Fibroblast of lung (primary cell): ENCODE data around the gene SEC14L5. TPM values are rescaled to one million over a fixed set of nuclear protein-coding genes. Genes with fewer than 3 reads are reported as not detected.

Source experiments
- DNase-seq, 2 donors: peaks; one replicate each; pipeline versions ENCODE4 v3.0.0 to v3.0.0-alpha.2; 2010; ENCODE audit warnings: low read depth in 2 of 2
- H2AFZ ChIP-seq: 2 replicates; pipeline ENCODE4 v1.5.1; 2012; ENCODE audit warnings: low read length, control low read depth, inconsistent platforms
- H3K27ac ChIP-seq: 2 replicates; pipeline ENCODE4 v1.5.1; 2011; ENCODE audit warnings: low read length, control low read depth; ENCODE audit not compliant: insufficient read depth
- H3K27me3 ChIP-seq: 2 replicates; pipeline ENCODE4 v1.5.1; 2011; ENCODE audit warnings: mild to moderate bottlenecking, low read length; ENCODE audit not compliant: control insufficient read depth, insufficient read depth
- H3K36me3 ChIP-seq: 2 replicates; pipeline ENCODE4 v1.5.1; 2011; ENCODE audit warnings: low read length; ENCODE audit not compliant: control insufficient read depth, insufficient read depth
- H3K4me1 ChIP-seq: 2 replicates; pipeline ENCODE4 v1.5.1; 2011; ENCODE audit warnings: low read length; ENCODE audit not compliant: control insufficient read depth, insufficient read depth; ENCODE audit errors: extremely low read depth
- H3K4me2 ChIP-seq: 2 replicates; pipeline ENCODE4 v1.5.1; 2011; ENCODE audit warnings: low read length, control low read depth; ENCODE audit not compliant: insufficient read depth; ENCODE audit errors: extremely low read depth
- H3K4me3 ChIP-seq, 4 experiments: fragments of 200-600 bp in 1 of 4; sonication (generic) in 1 of 4; replicated peaks in 1 of 4; 2 replicates each; pipeline ENCODE4 v1.5.1; 2011 to 2016; ENCODE audit warnings: low read length in 4 of 4, low read depth in 3 of 4, mild to moderate bottlenecking in 3 of 4, control low read depth in 2 of 4, inconsistent platforms in 1 of 4, mixed read lengths in 1 of 4; ENCODE audit not compliant: insufficient read depth in 1 of 4; ENCODE audit errors: control extremely low read depth in 1 of 4
- H3K79me2 ChIP-seq: 2 replicates; pipeline ENCODE4 v1.5.1; 2012; ENCODE audit warnings: mild to moderate bottlenecking, low read length, inconsistent platforms; ENCODE audit not compliant: control insufficient read depth, insufficient read depth
- H3K9ac ChIP-seq: 2 replicates; pipeline ENCODE4 v1.5.1; 2011; ENCODE audit warnings: mild to moderate bottlenecking, low read length, control low read depth; ENCODE audit not compliant: insufficient read depth
- H3K9me3 ChIP-seq: 2 replicates; pipeline ENCODE4 v1.5.1; 2012; ENCODE audit warnings: low read depth, low read length; ENCODE audit not compliant: control insufficient read depth, insufficient read depth
- H4K20me1 ChIP-seq: 2 replicates; pipeline ENCODE4 v1.5.1; 2011; ENCODE audit warnings: low read length; ENCODE audit not compliant: control insufficient read depth, insufficient read depth; ENCODE audit errors: extremely low read depth
- CTCF ChIP-seq, 2 donors: IDR thresholded peaks in 1 of 2; conservative IDR thresholded peaks in 1 of 2; 1 replicate in 1 of 2; 2 replicates in 1 of 2; pipeline ENCODE4 v1.5.1; 2011 to 2012; ENCODE audit warnings: low read length in 2 of 2, control low read depth in 1 of 2, inconsistent platforms in 1 of 2, low read depth in 1 of 2, mild to moderate bottlenecking in 1 of 2
- EZH2 ChIP-seq: IDR thresholded peaks from 2 replicates; pipeline ENCODE4 v1.5.1; 2012; ENCODE audit warnings: low read length, control low read depth, mild to moderate bottlenecking; ENCODE audit errors: missing control alignments
- polyA minus RNA-seq: library from RNA; depleted of rRNA, polyadenylated mRNA; stranded (reverse); fragments of >200 nt; gene quantifications from 2 replicates; pipeline ENCODE4 v1.2.3, GENCODE V29; 2011; ENCODE audit warnings: low replicate concordance
- polyA plus RNA-seq, 2 donors: library from polyadenylated mRNA; depleted of rRNA in 1 of 2; stranded (reverse) in 1 of 2; unstranded in 1 of 2; fragments of >200 nt; gene quantifications; 2 replicates each; pipeline ENCODE4 v1.2.1, GENCODE V29; 2011 to 2012; ENCODE audit warnings: missing spikeins in 1 of 2
- total RNA-seq: library from RNA; depleted of rRNA; stranded (reverse); fragments of >200 nt; gene quantifications from 2 replicates; pipeline ENCODE4 v1.2.1, GENCODE V29; 2014

Gene SEC14L5
- total RNA-seq (0.77 and 0.99 TPM in 2 replicates), polyA plus RNA-seq (0.05 TPM in 2 replicates), polyA minus RNA-seq (not detected in 2 replicates)
- polyA plus RNA-seq (2012), result 0.03 and 0.05 TPM in 2 replicates

DNA sequence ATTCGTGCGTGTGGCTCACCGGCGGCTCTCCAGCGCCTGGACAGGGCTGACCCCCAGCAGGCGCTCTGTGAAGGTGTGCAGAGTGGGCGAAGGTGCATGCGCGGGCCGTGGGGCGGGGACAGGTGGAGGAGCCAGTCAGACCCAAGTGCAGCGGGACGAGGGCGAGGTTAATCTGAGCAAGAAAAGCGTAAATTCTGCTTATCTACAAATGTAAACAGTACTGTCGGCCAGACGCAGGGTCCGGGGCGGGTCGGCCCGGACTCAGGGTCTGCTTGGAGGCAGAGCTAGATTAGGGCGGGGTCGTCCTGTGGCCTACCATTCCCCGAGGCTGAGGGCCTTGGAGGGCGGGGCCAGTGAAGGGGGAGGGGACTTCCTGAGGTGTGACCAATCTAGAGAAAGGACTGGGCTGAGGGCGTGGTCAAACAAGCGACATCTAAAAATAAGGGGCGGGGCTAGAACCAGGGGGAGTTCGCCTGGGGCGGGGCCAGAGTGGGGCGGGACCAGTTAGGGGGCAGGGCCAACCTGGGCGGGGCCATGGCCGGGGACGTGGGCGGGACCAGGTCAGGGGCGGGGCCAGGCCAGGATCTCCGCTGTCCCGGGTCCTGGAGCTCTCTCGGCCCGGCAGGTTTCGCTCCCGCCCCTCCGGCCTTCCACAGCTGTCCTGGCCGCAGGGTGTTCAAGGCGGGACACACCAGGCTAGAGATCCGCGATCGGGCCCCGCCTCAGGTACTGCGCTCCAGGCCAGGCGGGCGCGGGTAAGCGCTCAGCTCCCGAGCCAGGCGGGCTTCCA is at the start of gene SEC14L5:
SEC14L5 (plus strand) TSS at position 611 of the 790 bp plus-strand sequence. CDS start 994 bp downstream, outside the sequence.
- no peak within 1 kb of the TSS for H3K27ac ChIP-seq

DNA sequence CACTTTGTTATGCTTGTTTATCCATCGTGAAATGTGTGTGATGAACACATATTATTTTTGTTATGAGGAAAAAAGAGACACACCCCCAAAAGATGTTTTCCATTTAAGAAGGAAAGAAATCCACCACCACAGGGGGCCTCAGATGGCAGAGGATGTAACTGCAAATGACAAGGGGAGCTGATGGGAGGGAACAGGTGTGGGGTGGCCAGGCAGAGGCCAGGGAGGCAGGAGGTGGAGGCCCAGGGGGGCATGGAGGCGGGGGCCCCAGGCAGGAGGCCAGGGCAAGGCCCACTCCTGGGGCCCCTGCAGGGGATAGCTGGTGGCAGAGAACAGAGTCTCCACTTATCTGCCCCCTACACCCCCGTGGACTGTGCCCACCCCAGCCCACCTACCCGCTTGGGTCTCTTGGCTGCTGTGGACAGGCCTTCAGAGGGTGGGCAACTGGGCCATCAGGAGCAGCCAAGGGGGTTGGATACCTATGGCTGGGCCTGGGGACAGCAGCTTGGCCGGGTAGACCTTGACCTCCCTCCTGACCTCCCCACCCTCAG is 49.2 kb upstream of the SEC14L5 start:
- Histone ChIP-seq H3K4me2 (no peak overlapping the region), H3K27me3 (peaks cover 3% of the 10 kb centered on the region), H2AFZ (no peak overlapping the region), H3K4me3 (no peak overlapping the region), H4K20me1 (no peaks in the 10 kb centered on the region), H3K27ac (no peak overlapping the region), H3K4me1 (no peaks in the 10 kb centered on the region), H3K9me3 (no peaks in the 10 kb centered on the region), H3K36me3 (no peaks in the 10 kb centered on the region), H3K9ac (no peak overlapping the region), H3K79me2 (no peaks in the 10 kb centered on the region)
- DNase-seq, result no peak
- no peak for TF ChIP-seq EZH2
- TF ChIP-seq CTCF (conservative IDR thresholded peaks at IDR 0.05 in 1 of 2, IDR thresholded peaks at IDR 0.05 in 1 of 2; ENCODE audit: low read depth in 1 of 2, low read length in 2 of 2), result no peak

More for the DNA sequence above, at the start of gene SEC14L5:
- no peak for TF ChIP-seq EZH2
- TF ChIP-seq CTCF (conservative IDR thresholded peaks at IDR 0.05 in 1 of 2, IDR thresholded peaks at IDR 0.05 in 1 of 2; ENCODE audit: low read depth in 1 of 2, low read length in 2 of 2), result no peak
- no peak within 1 kb of the TSS for H3K9ac ChIP-seq
- H2AFZ ChIP-seq, result peak within 1 kb of the TSS; percentile 87
- H3K9me3 ChIP-seq, result no peaks in the 10 kb centered on the region
- DNase-seq, result peak; percentile 91 to 99
- no peaks in the 10 kb centered on the region for H4K20me1 ChIP-seq
- H3K79me2 ChIP-seq, result no peaks in the 10 kb centered on the region
- no peaks in the 10 kb centered on the region for H3K36me3 ChIP-seq
- peak within 1 kb of the TSS; percentile 90 for H3K4me2 ChIP-seq
- peaks cover 9% of the 10 kb centered on the region for H3K4me1 ChIP-seq
- peak within 1 kb of the TSS; percentile 60 to 72 (median 66) for H3K4me3 ChIP-seq
- no peaks in the 10 kb centered on the region for H3K27me3 ChIP-seq

DNA sequence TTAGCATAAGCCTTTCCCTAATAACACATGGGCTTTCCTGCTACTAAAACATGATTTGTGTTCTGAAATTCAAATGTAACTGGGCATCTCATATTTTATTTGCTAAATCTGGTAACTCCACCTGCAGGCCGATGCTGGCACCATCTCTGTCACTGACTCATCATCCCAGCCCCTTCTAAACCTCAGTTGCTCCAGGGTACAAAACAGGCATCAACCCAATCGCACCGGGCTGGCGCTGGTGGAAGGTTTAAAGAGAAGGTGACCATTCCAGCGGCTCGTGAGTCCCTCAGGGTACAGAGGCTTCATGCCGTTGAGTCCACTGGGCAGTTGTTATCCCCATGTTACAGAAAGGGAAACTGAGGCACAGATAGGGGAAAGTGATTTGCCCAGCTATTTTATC is 48.3 kb upstream of the SEC14L5 start:
- no peaks in the 10 kb centered on the region for H3K36me3 ChIP-seq
- H3K27ac ChIP-seq, result no peak overlapping the region
- no peak overlapping the region for H2AFZ ChIP-seq
- no peak overlapping the region for H3K9ac ChIP-seq
- H3K4me1 ChIP-seq, result peaks cover under 1% of the 10 kb centered on the region
- TF ChIP-seq CTCF (conservative IDR thresholded peaks at IDR 0.05 in 1 of 2, IDR thresholded peaks at IDR 0.05 in 1 of 2; ENCODE audit: low read depth in 1 of 2, low read length in 2 of 2) (no peak), EZH2 (no peak)
- DNase-seq, result no peak
- H3K4me3 ChIP-seq, result no peak overlapping the region
- H4K20me1 ChIP-seq, result no peaks in the 10 kb centered on the region
- no peaks in the 10 kb centered on the region for H3K79me2 ChIP-seq
- H3K27me3 ChIP-seq, result no peaks in the 10 kb centered on the region
- H3K4me2 ChIP-seq, result no peak overlapping the region
- H3K9me3 ChIP-seq, result no peaks in the 10 kb centered on the region
